Left ventricle myocardium superior (tissue), 1 donor: ENCODE measurements around the gene TSPAN13. TPM values are rescaled to one million over a fixed set of nuclear protein-coding genes. Genes with fewer than 3 reads are reported as not detected.
"Not testable (repeated sequence)": the region's sequence is repeated elsewhere in the genome, so short reads cannot be mapped to it uniquely, and the experiment has no call there.

Experiments used
- ATAC-seq: fragments of 200-7000 bp; cut with Tn5 transposase; one replicate; pipeline ENCODE4 v1.9.1; 2020; ENCODE audit warnings: mild to moderate bottlenecking, moderate library complexity
- DNase-seq: peaks from one replicate; pipeline ENCODE4 v3.0.0-alpha.2; 2020
- intact Hi-C: fragments of 100-400 bp; cut with micrococcal nuclease; formaldehyde crosslinking; loops from one replicate; pipeline ENCODE4 v1.11.0; 2022
- total RNA-seq: library from RNA; stranded (reverse); fragmentation: NEBNext Ultra II Directional; extraction: Animal tissue kit (Norgen Biotek cat#: 25700); gene quantifications from one replicate; pipeline ENCODE4 v1.2.1, GENCODE V29; 2021
- donor health status: DM: no; HTN: yes; CAD: no; lungs with severe emphysema.

Gene TSPAN13
- total RNA-seq, 1 donor from 2014 or later, result 18.1 TPM

GRCh38 chr7:16739863-16740622 is 13.5 kb upstream of the TSPAN13 start:
- peak; percentile 98 for ATAC-seq
- no peak for DNase-seq
- intact Hi-C loops, result no loop called here

DNA sequence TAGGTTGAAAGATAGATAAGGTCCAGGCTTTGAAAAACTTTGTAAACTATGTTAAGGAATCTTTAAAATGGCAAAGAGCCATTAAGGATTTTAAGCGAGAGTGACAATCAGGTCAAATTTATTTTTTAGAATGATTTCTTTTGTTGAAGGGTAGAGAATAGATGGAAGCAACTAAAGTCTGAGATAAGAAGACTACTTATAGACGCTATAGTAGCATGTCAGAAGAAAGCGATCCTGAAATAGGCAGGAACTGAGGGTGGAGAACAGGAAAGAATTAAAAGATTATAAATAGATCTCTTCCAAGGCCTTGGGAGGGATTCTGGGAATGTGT is 13.0 kb upstream of the TSPAN13 start:
- DNase-seq, result no peak
- no peak for ATAC-seq
- intact Hi-C loops, result no loop called here

GRCh38 chr7:16740996-16741395 is 12.6 kb upstream of the TSPAN13 start:
- DNase-seq (no peak), ATAC-seq (peak; percentile 13)
- intact Hi-C loops, result no loop called here

- ATAC-seq, result no peak
- intact Hi-C loops, result no loop called here
- no peak for DNase-seq
Measured at GRCh38 chr7:16741676-16742075, 11.9 kb upstream of the TSPAN13 start.

- ATAC-seq, result no peak
- no peak for DNase-seq
- intact Hi-C loops, result no loop called here
Measured at GRCh38 chr7:16742547-16742946, 11.0 kb upstream of the TSPAN13 start.

DNA sequence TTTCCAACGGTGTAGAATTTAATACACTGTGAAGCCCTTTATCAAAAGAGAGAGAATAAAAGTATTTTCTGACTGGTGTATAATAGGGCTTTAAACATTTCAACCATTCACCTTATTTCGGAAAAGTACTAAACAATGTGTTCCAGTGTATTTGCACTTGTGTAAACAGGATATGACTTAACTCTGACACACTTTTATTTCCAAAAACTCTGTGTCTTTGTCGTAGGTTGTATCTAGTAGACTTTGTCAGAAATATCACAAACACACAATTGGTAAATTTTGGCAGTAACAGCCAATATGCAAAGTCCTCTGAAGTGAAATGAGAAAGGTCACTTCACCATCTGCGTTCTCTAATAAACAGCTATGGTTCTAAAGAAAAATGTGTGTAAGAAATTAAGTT is 10.3 kb upstream of the TSPAN13 start:
- no peak for DNase-seq
- ATAC-seq, result no peak
- intact Hi-C loops, result no loop called here

- intact Hi-C loops, result no loop called here
- no peak for DNase-seq
- ATAC-seq, result no peak
Measured at GRCh38 chr7:16744518-16745250, 8.9 kb upstream of the TSPAN13 start.

DNA sequence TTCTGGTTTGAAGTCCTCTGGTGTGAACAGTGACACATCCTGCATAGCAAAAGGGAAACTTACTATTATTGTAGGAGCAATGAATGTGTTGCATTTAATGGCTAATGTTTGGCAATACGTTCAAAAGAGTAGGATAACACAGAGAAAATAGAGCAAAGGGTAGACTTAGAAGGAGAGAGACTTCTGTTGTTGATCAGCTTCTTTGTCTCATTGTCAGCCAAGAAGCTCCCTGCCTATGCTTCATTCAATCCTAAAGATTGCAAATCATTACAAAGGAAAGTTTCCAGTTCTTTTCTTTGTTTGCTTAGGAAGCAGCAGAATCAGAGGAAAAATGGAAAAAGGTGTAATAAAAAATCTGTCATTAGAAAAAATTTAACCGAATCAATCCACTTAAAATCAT is 7.9 kb upstream of the TSPAN13 start:
- no peak for ATAC-seq
- no peak for DNase-seq
- intact Hi-C loops, result no loop called here

- intact Hi-C loops, result no loop called here
- peak; percentile 95 for ATAC-seq
- DNase-seq, result peak; percentile 39
Measured at GRCh38 chr7:16747102-16747501, 6.5 kb upstream of the TSPAN13 start.

GRCh38 chr7:16753932-16754855 is 639 bp downstream of the TSPAN13 start:
- ATAC-seq (peak; percentile 67), DNase-seq (peak; percentile 52)
- intact Hi-C loops, result no loop called here

- intact Hi-C loops, result no loop called here
- no peak for ATAC-seq
- no peak for DNase-seq
Measured at GRCh38 chr7:16754856-16755317, 1.3 kb downstream of the TSPAN13 start.

- DNase-seq, result no peak
- ATAC-seq, result no peak
- intact Hi-C loops, result no loop called here
Measured at GRCh38 chr7:16755397-16755796, 1.8 kb downstream of the TSPAN13 start.

DNA sequence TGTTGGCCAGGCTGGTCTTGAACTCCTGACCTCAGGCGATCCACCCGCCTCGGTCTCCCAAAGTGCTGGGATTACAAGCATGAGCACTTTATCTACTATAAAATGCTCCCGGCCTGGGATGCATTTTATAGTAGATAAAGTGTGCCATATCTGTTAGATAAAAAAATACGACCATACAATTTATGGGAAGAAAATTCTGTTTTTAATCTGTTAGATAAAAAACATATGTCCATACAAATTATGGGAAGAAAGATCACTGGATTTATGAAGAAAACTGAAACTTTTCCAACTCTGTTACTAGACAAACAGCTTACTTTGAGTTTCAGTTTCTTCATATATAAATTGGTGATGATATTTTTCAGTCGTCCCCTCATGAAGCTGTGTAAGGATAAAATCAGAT is 4.5 kb downstream of the TSPAN13 start:
- intact Hi-C loops, result no loop called here
- ATAC-seq (no peak), DNase-seq (no peak)

DNA sequence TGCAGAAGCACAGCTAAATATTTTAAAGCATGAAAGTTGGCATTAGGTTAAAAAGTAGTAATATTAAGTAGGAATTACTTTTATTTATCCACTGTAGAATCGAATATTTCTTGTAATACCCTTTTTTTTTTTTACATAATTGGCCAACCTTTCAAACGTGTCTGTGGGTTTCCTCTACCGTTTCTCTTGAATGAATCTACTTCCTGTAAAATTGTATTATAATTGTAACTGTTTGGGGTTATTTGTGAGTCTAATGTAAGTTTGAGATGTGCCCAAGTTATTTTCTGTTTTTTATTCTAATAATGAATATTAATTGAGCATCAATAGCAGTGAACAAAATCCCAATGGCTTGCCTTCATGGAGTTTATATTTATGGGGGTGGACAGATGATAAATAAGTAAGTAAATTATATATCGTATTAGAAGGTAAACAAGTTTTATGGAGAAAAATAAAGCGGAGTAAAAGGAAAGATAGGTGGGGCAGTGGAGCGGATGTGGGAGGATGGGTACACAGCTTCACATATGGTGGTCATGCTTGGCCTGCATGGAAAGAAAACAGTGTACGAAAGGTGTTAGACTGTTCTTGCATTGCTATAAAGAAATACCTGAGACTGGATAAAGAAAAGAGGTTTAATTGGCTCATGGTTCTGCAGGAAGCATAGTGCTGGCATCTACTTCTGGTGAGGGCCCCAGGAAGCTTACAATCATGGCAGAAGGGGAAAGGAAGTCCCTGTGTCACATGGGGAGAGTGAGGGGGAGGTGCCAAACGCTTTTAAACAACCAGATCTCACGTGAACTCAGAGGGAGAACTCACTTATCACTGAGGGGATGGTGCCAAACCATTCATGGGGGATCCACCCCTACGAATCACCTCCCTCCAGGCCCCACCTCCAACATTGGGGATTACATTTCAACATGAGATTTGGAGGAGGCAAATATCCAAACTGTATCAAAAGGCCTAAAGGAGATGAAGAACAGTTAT is 5.4 kb downstream of the TSPAN13 start:
- DNase-seq (no peak), ATAC-seq (no peak)
- intact Hi-C loops, result no loop called here

GRCh38 chr7:16759840-16760239 is 6.3 kb downstream of the TSPAN13 start:
- intact Hi-C loops, result no loop called here
- DNase-seq (no peak), ATAC-seq (no peak)

DNA sequence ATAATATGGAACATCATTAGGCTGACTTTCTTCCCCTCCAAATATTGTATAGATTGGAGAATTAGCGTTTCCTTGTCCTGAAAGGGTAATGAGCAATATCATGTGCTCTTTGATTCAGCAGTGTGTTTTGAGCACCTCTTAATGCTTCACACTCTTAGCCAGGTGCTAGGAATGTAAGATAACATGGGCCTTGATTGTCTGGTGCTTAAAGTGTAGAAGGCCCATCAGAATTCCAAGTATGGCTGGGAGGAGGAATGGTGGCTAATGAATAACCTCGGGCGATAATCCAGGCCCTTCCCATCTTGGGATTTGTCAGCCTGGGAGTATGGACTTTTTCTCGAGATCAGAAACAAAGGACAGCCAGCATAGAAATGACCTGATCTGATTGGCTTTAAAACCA is 8.6 kb downstream of the TSPAN13 start:
- DNase-seq (no peak), ATAC-seq (no peak)
- intact Hi-C loops, result no loop called here

DNA sequence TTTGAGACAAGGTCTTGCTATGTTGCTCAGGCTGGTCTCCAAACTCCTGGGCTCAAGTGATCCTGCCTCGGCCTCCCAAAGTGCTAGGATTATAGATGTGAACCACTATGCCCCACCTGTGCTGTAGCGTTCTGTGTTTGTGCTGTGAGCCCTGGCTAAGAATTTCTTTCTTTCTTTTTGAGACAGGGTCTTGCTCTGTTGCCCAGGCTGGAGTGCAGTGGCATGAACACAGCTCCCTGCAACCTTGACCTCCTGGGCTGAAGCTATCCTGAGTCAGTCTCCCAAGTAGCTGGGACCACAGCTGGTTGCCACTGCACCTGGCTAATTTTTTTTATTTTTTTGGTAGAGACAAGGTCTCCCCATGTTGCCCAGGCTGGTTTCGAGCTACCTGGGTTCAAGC is 11.4 kb downstream of the TSPAN13 start:
- ATAC-seq, result no peak
- no peak for DNase-seq
- intact Hi-C loops, result no loop called here

- ATAC-seq (no peak), DNase-seq (no peak)
- intact Hi-C loops, result no loop called here
Measured at GRCh38 chr7:16765436-16765859, 11.9 kb downstream of the TSPAN13 start.

DNA sequence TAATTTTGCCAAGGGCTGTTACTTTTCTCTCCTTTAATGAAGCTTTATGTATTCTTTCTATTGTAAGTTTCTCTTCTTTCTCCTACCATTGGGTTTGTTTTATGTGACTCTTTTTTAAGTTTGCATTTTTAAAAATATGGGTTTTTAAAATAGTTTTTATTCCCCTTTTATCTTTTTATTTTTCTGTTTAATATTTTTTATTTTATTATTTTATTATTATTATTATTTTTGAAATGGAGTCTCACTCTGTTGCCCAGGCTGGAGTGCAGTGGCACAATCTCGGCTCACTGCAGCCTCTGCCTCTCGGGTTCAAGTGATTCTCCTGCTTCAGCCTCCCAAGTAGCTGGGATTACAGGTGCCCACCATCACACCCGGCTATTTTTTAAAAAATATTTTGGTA is 16.4 kb downstream of the TSPAN13 start:
- DNase-seq, intact Hi-C loops, ATAC-seq: not testable (repeated sequence)
